MCF 10A (cell line): ENCODE data around the gene BPIFB3. TPM values are rescaled to one million over a fixed set of nuclear protein-coding genes. Genes with fewer than 3 reads are reported as not detected.

Experiments
- BruUV-seq: library from RNA; stranded (reverse); fragments of 400-500 nt; replicated peaks from 2 replicates; lab custom pipeline; 2021; lab: Mats Ljungman, UMichigan
- CTCF ChIA-PET: fragments of 300-600 bp; sonication (Branson Sonifier 250); formaldehyde crosslinking; extraction: SDS; loops from one replicate; lab custom pipeline; 2021; ENCODE audit warnings: antibody characterized with exemption, inconsistent platforms; lab: Yijun Ruan, JAX
- POLR2A ChIA-PET: fragments of 300-600, 350-650 bp; sonication (Branson Sonifier 250); formaldehyde crosslinking; extraction: SDS; loops from one replicate; lab custom pipeline; 2020; ENCODE audit warnings: antibody characterized with exemption, inconsistent platforms; lab: Yijun Ruan, JAX
- DNase-seq: peaks from one replicate; pipeline ENCODE4 v3.0.0-alpha.2; 2018; ENCODE audit not compliant: unreplicated experiment
- H3K27ac Mint-ChIP-seq: one replicate; pipeline ENCODE4 v1.8.0; 2022; ENCODE audit warnings: mild to moderate bottlenecking, low read depth, mixed read lengths; ENCODE audit not compliant: unreplicated experiment
- H3K27me3 Mint-ChIP-seq: one replicate; pipeline ENCODE4 v1.8.0; 2022; ENCODE audit warnings: mixed read lengths; ENCODE audit not compliant: insufficient read depth, unreplicated experiment
- H3K36me3 Mint-ChIP-seq: one replicate; pipeline ENCODE4 v1.8.0; 2022; ENCODE audit warnings: mild to moderate bottlenecking, moderate library complexity, mixed read lengths; ENCODE audit not compliant: insufficient read depth, unreplicated experiment
- H3K4me1 Mint-ChIP-seq: one replicate; pipeline ENCODE4 v1.8.0; 2022; ENCODE audit warnings: mixed read lengths; ENCODE audit not compliant: insufficient read depth, unreplicated experiment
- H3K4me3 Mint-ChIP-seq: one replicate; pipeline ENCODE4 v1.8.0; 2022; ENCODE audit warnings: mild to moderate bottlenecking, moderate library complexity, mixed read lengths; ENCODE audit not compliant: unreplicated experiment
- H3K9me3 Mint-ChIP-seq: one replicate; pipeline ENCODE4 v1.8.0; 2022; ENCODE audit warnings: mixed read lengths; ENCODE audit not compliant: unreplicated experiment
- intact Hi-C: fragments of 100-400 bp; cut with micrococcal nuclease; formaldehyde crosslinking; loops from 2 replicates; pipeline ENCODE4 v1.14.1; 2022
- total RNA-seq: library from RNA; stranded (reverse); gene quantifications from 2 replicates; pipeline ENCODE4 v1.2.3, GENCODE V29; 2022
- TF ChIP-seq, protein P1 (sequence below): fragments of 200-600 bp; IDR thresholded peaks from one replicate; pipeline ENCODE4 v1.8.0; 2022; ENCODE audit warnings: antibody characterized with exemption, mild to moderate bottlenecking; ENCODE audit not compliant: unreplicated experiment

BPIFB3 gene
- total RNA-seq, 1 experiment from 2014 or later = not detected

DNA sequence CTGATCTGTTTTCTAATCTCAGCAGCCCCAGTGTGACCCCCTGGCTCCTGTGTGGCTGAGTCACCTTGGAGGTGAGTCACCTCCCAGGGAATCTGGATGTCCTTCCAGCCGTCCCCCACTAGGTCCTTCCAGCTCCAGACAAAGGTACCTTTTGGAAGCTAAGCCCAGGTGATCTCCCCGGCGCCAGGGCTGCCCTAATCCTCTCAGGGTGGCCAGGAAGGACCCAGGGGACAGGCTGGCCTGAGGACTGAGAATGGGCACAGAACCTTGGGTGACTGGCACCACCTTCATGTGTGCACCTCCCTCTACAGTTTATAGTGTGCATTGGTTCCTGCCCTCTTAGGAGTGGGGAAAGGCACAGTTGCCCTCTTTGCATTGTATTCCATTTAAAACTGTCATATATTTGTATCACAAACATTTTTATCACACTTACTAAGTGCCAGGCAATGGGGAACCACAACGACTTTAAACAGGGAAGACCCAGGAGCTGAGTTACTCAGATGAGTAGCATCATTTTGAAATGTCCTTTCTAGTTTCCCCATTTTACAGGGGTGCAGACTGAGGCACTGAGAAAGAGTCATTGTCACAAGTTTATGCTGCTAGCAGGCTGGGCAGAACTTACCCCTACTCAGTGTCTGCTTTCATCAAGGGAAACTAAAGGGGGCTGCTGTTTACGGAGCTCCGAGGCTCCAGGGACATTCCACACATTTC, 23.1 kb downstream of the BPIFB3 start:
- intact Hi-C loops = loop anchor here (5.0 kb wide), 1 partner anchor 175 kb away; no protein-coding TSS in a partner anchor
- no peak overlapping the region for H3K27ac Mint-ChIP-seq
- peaks cover 7% of the 10 kb centered on the region for H3K9me3 Mint-ChIP-seq
- no peak overlapping the region for H3K4me3 Mint-ChIP-seq
- POLR2A ChIA-PET = no interaction called here
- peak; percentile 27 for DNase-seq
- H3K36me3 Mint-ChIP-seq = no peaks in the 10 kb centered on the region
- CTCF ChIA-PET = interaction anchor here (0.6 to 1.8 kb wide), 4 partner anchors 9 to 188 kb away, joined by 3 to 5 read pairs (median 4); no protein-coding TSS in a partner anchor
- no TSS peak for BruUV-seq
- H3K27me3 Mint-ChIP-seq = peaks cover 47% of the 10 kb centered on the region
- no peaks in the 10 kb centered on the region for H3K4me1 Mint-ChIP-seq
- TF ChIP-seq, protein P1, sequence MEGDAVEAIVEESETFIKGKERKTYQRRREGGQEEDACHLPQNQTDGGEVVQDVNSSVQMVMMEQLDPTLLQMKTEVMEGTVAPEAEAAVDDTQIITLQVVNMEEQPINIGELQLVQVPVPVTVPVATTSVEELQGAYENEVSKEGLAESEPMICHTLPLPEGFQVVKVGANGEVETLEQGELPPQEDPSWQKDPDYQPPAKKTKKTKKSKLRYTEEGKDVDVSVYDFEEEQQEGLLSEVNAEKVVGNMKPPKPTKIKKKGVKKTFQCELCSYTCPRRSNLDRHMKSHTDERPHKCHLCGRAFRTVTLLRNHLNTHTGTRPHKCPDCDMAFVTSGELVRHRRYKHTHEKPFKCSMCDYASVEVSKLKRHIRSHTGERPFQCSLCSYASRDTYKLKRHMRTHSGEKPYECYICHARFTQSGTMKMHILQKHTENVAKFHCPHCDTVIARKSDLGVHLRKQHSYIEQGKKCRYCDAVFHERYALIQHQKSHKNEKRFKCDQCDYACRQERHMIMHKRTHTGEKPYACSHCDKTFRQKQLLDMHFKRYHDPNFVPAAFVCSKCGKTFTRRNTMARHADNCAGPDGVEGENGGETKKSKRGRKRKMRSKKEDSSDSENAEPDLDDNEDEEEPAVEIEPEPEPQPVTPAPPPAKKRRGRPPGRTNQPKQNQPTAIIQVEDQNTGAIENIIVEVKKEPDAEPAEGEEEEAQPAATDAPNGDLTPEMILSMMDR = peak; percentile 26

GRCh38 chr20:33079259-33079658, 25.6 kb downstream of the BPIFB3 start, which contains the start of gene BPIFB4:
Gene BPIFB4, plus strand, starts transcription at chr20:33079643. Its CDS starts 1,884 bp downstream, at chr20:33081527.
- BruUV-seq = no TSS peak
- TF ChIP-seq, protein P1 = no peak
- intact Hi-C loops = loop anchor here (5.0 kb wide), 1 partner anchor 177 kb away; no protein-coding TSS in a partner anchor
- peaks cover 7% of the 10 kb centered on the region for H3K9me3 Mint-ChIP-seq
- H3K36me3 Mint-ChIP-seq = no peaks in the 10 kb centered on the region
- DNase-seq = no peak
- ChIA-PET CTCF (interaction anchor here (0.6 kb wide), 1 partner anchor 17 kb away, joined by 3 read pairs; no protein-coding TSS in a partner anchor), POLR2A (interaction anchor here (1.2 kb wide), 1 partner anchor 12 kb away, joined by 3 read pairs; no protein-coding TSS in a partner anchor)
- H3K4me1 Mint-ChIP-seq = no peaks in the 10 kb centered on the region
- no peak within 1 kb of the TSS for H3K27ac Mint-ChIP-seq
- no peak within 1 kb of the TSS for H3K4me3 Mint-ChIP-seq
- peaks cover 35% of the 10 kb centered on the region for H3K27me3 Mint-ChIP-seq

GRCh38 chr20:33081411-33082154, 27.9 kb downstream of the BPIFB3 start:
- POLR2A ChIA-PET = no interaction called here
- no peak overlapping the region for H3K4me3 Mint-ChIP-seq
- CTCF ChIA-PET = no interaction called here

More at GRCh38 chr20:33081411-33082154, 27.9 kb downstream of the BPIFB3 start:
- no peaks in the 10 kb centered on the region for H3K4me1 Mint-ChIP-seq
- H3K27me3 Mint-ChIP-seq = peaks cover 28% of the 10 kb centered on the region
- H3K9me3 Mint-ChIP-seq = peaks cover 7% of the 10 kb centered on the region
- intact Hi-C loops = no loop called here
- no peaks in the 10 kb centered on the region for H3K36me3 Mint-ChIP-seq
- no TSS peak for BruUV-seq
- no peak overlapping the region for H3K27ac Mint-ChIP-seq
- peak; percentile 14 for DNase-seq
- TF ChIP-seq, protein P1 = no peak
